HG02678 (cell line): ENCODE results near the gene OR6C75.
"Not testable (repeated sequence)": the region's sequence is repeated elsewhere in the genome, so short reads cannot be mapped to it uniquely, and the experiment has no call there.

Experiments
- ATAC-seq: cut with Tn5 transposase; IDR thresholded peaks from one replicate; pipeline ENCODE4 v1.9.1; 2021; ENCODE audit warnings: mild to moderate bottlenecking, moderate library complexity; ENCODE audit not compliant: unreplicated experiment

Gene OR6C75

DNA sequence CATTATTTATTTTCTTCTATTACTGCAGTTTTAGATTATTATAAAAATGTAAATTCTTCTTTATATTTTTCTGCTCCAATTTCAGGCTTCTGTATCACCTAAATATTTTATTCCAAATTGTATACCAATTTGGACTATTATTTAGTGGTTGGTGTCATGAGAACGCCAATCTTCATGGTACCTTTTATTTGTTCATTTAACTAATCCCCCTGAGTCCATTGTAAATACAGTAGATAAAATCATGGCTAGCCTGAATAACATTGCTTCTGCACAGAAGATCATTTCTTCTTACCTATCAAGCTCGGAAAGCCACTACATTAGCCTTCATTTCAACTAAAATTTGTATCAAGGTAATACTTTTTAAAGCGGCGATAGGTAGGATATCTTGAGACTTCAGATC, at the start of gene OR6C75:
TSS of gene OR6C75 (plus strand) at position 301 of the 400 bp plus-strand sequence. CDS start 2,136 bp downstream, outside the sequence.
- no peak for ATAC-seq

DNA sequence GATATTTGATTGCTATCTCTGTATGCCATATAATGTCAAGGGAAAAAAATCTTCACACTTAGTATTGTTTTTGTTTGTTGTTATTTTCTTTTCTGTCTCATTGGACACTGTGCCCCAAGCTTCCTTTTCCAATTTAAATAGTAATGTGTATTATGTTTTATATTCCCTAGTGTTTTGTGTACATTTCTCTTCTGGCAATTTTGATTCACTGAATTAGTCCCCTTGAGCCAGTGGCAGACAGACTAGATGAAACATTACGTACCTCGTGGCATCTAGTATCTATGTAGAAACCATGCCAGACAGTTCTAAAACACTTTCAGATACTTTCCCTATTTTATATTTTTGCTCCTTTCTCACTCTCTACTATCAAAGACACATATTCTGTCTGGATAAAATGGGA, 48.7 kb upstream of the OR6C75 start, which contains the start of gene OR6C1:
TSS of gene OR6C1 (plus strand) at position 301 of the 400 bp plus-strand sequence. CDS start 6,257 bp downstream, outside the sequence.
- no peak for ATAC-seq

DNA sequence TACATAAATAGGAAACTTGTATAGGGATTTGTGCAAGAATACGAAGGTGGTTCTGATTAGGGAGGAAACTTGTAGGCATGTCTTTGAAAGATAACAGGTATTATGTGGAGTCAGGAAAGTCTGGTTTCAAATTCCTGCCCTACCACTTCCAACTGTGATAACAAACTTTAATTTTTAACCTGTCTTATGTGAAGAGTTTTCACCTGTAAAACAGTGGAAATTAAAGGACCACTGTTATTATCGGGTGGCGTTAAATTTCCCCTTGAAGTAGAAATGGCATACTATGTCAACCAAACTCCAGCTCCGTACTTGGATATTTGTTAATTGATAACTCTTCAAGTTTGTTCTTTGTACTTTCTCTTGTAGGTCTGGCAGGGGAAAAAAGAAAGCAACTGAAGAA, 42.6 kb upstream of the OR6C75 start:
- ATAC-seq: no peak

DNA sequence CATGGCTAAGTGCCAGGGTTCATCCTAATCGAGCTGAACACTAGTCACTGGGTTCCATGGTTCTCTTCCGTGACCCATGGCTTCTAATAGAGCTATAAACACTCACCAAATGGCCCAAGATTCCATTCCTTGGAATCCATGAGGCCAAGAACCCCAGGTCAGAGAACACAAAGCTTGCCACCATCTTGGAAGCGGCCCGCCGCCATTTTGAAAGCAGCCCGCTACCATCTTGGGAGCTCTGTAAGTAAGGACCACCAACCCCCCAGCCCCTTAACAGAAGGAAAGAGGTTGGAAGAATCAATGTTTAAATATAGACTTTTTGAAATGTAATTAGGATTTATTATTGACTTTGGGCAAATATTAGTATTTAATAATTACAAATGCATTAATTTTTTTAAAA, 37.0 kb upstream of the OR6C75 start:
- not testable (repeated sequence) for ATAC-seq

- no peak for ATAC-seq
Measured at GRCh38 chr12:55330446-55330845, 32.3 kb upstream of the OR6C75 start, which contains the start of gene OR6C3. Gene OR6C3 (plus strand): TSS chr12:55330746. CDS start chr12:55331701, 955 bp downstream.

- no peak for ATAC-seq
Measured at GRCh38 chr12:55336002-55336401, 26.8 kb upstream of the OR6C75 start.

GRCh38 chr12:55355338-55355737, 7.4 kb upstream of the OR6C75 start:
- not testable (repeated sequence) for ATAC-seq

DNA sequence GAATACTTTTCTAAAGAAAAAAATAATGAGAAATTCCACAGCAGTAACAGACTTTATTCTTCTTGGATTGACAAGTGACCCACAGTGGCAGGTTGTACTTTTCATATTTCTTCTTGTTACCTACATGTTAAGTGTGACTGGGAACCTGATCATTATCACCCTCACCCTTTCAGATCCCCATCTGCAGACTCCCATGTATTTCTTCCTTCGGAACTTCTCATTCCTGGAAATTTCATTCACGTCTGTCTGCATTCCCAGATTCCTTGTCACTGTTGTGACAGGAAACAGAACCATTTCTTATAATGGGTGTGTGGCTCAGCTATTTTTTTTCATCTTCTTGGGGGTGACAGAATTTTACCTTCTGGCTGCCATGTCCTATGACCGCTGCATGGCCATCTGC, 2.3 kb downstream of the OR6C75 start:
- no peak for ATAC-seq

- no peak for ATAC-seq
Measured at GRCh38 chr12:55372521-55372920, 9.7 kb downstream of the OR6C75 start.

- no peak for ATAC-seq
Measured at GRCh38 chr12:55385891-55386290, 23.1 kb downstream of the OR6C75 start.

DNA sequence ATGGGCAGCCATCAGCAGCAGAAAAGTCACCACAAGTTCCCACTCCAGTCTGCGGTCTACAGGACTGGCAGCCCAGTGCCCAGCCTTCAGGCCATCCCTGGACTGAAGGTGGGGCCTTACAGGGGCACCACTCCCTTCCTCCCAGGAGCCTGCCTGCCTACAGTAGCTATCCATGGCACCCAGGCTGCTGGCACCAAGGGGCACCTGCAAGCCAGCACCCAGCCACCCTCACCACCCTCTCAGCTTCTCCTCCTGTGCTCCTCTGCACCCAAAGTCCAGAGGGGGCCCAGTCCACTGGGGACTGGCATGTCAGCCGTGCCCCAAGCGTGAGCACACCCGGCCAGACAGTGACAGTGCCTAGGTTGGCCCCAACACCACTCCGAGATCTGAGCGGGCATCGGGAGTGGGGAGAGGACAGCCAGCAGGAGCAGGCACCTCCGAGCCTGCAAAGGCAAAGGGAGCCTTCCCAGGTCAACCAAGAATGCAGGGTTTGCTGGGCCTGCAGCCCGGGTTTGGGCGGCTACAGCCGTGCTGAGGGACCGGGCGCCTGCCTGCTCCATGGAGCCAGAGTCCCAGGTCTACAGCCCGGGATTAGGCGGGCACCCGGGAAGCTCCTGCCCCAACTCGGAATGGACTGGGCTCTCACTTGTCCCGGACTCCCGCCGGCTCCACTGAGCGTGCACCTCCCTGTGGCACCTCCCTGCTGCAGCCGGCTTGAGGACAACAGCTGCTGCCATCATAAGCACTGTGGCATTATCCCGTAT, 29.4 kb downstream of the OR6C75 start:
- ATAC-seq: no peak

- ATAC-seq: no peak
Measured at GRCh38 chr12:55396326-55396725, 33.6 kb downstream of the OR6C75 start.

DNA sequence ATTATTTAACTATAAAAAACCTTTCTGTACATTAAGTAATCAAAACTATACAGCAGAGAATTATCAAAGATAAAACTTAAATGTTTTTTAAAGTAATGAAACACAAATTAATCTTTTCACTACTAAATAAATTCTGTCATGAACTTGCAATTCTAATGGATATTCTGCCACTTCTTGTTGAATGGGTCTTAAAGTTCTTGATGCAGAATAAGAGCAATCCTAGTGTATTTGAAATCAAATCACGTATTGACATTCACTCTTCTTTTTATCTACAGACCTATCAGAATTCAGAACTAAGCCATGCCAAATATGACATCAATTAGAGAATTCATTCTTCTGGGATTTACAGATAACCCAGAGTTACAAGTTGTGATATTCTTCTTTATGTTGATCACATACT, 37.5 kb downstream of the OR6C75 start, which contains the start of gene OR6C65:
TSS of gene OR6C65 (plus strand) at position 301 of the 400 bp plus-strand sequence. CDS start at position 301, 0 bp downstream.
- ATAC-seq: no peak

- ATAC-seq: no peak
Measured at GRCh38 chr12:55407866-55408265, 45.1 kb downstream of the OR6C75 start.

- ATAC-seq: not testable (repeated sequence)
Measured at GRCh38 chr12:55409133-55409532, 46.4 kb downstream of the OR6C75 start.

DNA sequence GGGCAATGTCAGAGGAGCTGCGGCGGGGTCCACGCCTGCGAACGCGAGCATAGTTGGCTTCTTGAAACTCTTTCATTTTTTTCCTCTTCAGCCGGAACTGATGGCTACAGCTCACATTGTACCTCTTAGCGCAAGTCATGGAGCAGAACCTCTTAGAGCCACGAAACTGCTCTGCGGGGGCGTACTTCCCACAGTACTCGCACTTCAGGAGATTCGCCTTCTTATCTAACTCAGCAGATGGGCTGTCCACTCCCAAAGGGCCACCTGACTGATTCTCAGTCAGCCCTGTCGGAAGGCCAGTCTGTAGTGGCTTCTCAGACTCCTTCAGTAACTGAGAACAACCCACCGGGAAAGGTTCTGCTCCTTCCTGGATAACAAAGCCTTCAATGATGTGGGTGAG, 49.4 kb downstream of the OR6C75 start:
- ATAC-seq: not testable (repeated sequence)

- ATAC-seq: not testable (repeated sequence)
Measured at GRCh38 chr12:55413498-55414388, 51.0 kb downstream of the OR6C75 start.

GRCh38 chr12:55414396-55414823, 51.6 kb downstream of the OR6C75 start:
- ATAC-seq: not testable (repeated sequence)

GRCh38 chr12:55414889-55415288, 52.1 kb downstream of the OR6C75 start:
- ATAC-seq: peak; percentile 66

DNA sequence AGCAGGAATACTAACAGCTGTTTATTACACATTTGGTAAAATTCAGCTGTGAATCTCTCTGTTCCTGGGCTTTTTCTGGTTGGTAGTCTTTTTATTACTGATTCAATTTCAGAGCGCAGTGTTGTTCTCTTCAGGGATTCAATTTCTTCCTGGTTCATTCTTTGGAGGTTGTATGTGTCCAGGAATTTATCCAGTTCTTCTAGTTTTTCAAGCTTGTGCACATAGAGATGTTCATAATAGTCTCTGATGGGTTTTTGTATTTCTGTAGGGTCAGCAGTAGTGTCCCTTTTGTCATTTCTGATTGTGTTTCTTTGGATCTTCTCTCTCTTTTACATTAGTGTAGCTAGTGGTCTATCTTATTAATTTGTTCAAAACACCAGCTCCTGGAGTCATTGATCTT, 54.2 kb downstream of the OR6C75 start:
- no peak for ATAC-seq
